Omental fat pad (tissue), 4 donors: ENCODE results near the gene BRINP1. TPM values are rescaled to one million over a fixed set of nuclear protein-coding genes. Genes with fewer than 3 reads are reported as not detected.

Experiments
- ATAC-seq: fragments of 150-250 bp; one replicate; pipeline ENCODE4 v1.9.1; 2016; ENCODE audit warnings: mild to moderate bottlenecking, moderate library complexity; ENCODE audit not compliant: low FRiP score
- DNase-seq: peaks from one replicate; pipeline ENCODE4 v3.0.0-alpha.2; 2019; ENCODE audit warnings: low spot score
- CTCF ChIP-seq, 3 donors: fragments of 450-650 bp; IDR thresholded peaks; one replicate each; pipeline ENCODE4 v1.5.1; 2016 to 2017; ENCODE audit warnings: antibody characterized with exemption in 3 of 3, mild to moderate bottlenecking in 3 of 3, moderate library complexity in 2 of 3
- total RNA-seq, 4 donors: library from RNA; depleted of rRNA; stranded (reverse); fragments of >200 nt; gene quantifications; one replicate each; pipeline ENCODE4 v1.1.0, GENCODE V29; 2016

The BRINP1 gene
- total RNA-seq, 4 donors from 2014 or later, result 0.24 to 0.37 TPM; not detected in 2

DNA sequence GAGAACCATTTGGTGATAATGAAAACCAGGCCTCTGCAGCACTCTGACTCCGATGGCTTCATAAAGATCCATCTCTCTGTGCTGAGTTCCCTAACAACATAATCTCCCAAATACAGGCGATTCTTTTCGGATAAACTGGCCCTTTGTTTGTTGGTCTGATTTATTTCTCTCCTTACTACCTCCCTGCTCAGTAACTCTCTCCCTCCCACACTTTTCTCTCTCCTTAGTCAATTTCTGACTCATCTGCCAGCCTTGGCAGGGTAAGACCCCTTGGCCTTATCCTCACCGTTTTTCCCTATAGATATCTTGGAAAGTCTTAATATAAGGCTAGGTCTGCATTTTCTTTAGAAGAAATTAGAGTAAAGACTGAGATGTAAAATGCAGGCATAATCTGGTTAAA is 128.7 kb downstream of the BRINP1 start:
- ATAC-seq (no peak), DNase-seq (no peak)
- no peak for TF ChIP-seq CTCF (IDR thresholded peaks at IDR 0.05)

- no peak for DNase-seq
- no peak for TF ChIP-seq CTCF (IDR thresholded peaks at IDR 0.05)
- no peak for ATAC-seq
Observed at GRCh38 chr9:119234636-119235035, 134.6 kb downstream of the BRINP1 start.

DNA sequence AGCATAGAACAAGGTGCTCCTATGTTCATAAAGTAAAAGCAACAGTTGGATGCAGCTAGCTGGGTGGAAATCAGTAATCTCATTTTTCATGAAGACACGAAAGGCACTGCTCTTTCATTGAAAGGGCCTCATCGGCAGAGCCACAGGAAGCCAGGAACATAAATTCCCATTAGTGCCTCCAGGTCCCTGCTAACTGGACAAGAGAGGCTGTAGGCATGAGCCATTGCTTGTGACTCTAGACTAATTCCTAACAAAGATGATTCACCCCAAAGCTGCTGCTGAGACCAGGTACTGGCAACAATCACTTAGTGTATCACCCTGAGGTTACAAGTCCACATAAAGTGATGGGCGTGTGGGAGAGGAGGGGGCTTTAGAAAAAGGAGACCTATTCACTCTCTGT is 141.8 kb downstream of the BRINP1 start:
- no peak for ATAC-seq
- TF ChIP-seq CTCF (IDR thresholded peaks at IDR 0.05), result no peak
- no peak for DNase-seq

GRCh38 chr9:119224431-119224830 is 144.8 kb downstream of the BRINP1 start:
- ATAC-seq (no peak), DNase-seq (no peak)
- TF ChIP-seq CTCF (IDR thresholded peaks at IDR 0.05), result no peak

- TF ChIP-seq CTCF (IDR thresholded peaks at IDR 0.05), result no peak
- no peak for ATAC-seq
- DNase-seq, result no peak
Observed at GRCh38 chr9:119221276-119221675, 148.0 kb downstream of the BRINP1 start.

GRCh38 chr9:119218293-119218692 is 150.9 kb downstream of the BRINP1 start:
- ATAC-seq (no peak), DNase-seq (no peak)
- TF ChIP-seq CTCF (IDR thresholded peaks at IDR 0.05), result no peak

- TF ChIP-seq CTCF (IDR thresholded peaks at IDR 0.05), result no peak
- DNase-seq (no peak), ATAC-seq (no peak)
Observed at GRCh38 chr9:119216651-119217331, 152.4 kb downstream of the BRINP1 start.
